Brain microvascular endothelial cell (primary cell): Measurements from ENCODE around the gene CTRL.

ENCODE experiments used
- DNase-seq: peaks from one replicate; pipeline ENCODE4 v3.0.0-alpha.2; 2020
- H3K27ac ChIP-seq: fragments of 250-450 bp; sonication (Bioruptor Pico); 2 replicates; pipeline ENCODE4 v1.5.1; 2020; ENCODE audit warnings: mild to moderate bottlenecking, moderate library complexity
- H3K27me3 ChIP-seq: fragments of 250-450 bp; sonication (Bioruptor Pico); replicated peaks from 2 replicates; pipeline ENCODE4 v1.5.1; 2020; ENCODE audit warnings: mild to moderate bottlenecking
- H3K36me3 ChIP-seq: fragments of 250-450 bp; sonication (Bioruptor Pico); replicated peaks from 2 replicates; pipeline ENCODE4 v1.5.1; 2020; ENCODE audit warnings: mild to moderate bottlenecking
- H3K4me3 ChIP-seq: 2 replicates; pipeline ENCODE4 v1.5.1; 2011; ENCODE audit warnings: low read depth, mild to moderate bottlenecking, control low read depth, low read length, moderate library complexity
- CTCF ChIP-seq: IDR thresholded peaks from 2 replicates; pipeline ENCODE4 v1.5.1; 2011; ENCODE audit warnings: low read depth, mild to moderate bottlenecking, moderate library complexity, low read length, control low read depth, inconsistent platforms; ENCODE audit errors: missing control alignments
- in situ Hi-C: cut with HindIII; loops from 2 replicates; pipeline ENCODE4 v1.10.0; 2017; ENCODE audit warnings: low sequenced_read_pairs, low pct_ligation_motif_present

The CTRL gene

DNA sequence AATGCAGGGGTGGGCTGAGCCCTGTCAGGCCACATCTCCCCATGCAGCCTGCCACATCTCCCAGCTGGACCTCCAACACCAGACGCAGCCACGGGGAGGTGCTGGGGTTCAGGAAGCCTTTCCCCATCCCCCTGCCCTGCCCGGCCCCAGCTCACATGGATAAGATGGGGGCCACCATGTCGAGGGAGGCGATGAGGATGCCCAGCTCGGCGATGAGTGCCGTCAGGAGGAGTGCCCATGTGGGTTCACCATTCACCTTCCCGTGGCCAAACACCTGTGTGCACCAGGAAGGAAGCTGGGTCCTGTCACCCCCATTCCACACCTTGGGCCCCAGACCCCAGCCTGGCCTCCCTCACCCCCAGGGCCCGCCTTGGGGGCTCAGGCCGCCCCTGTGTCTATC, 18.0 kb upstream of the CTRL start:
- Histone ChIP-seq H3K27ac (no peak overlapping the region), H3K4me3 (no peak overlapping the region), H3K27me3 (no peaks in the 10 kb centered on the region), H3K36me3 (peaks cover 94% of the 10 kb centered on the region)
- in situ Hi-C loops, result no loop called here
- no peak for TF ChIP-seq CTCF
- no peak for DNase-seq

DNA sequence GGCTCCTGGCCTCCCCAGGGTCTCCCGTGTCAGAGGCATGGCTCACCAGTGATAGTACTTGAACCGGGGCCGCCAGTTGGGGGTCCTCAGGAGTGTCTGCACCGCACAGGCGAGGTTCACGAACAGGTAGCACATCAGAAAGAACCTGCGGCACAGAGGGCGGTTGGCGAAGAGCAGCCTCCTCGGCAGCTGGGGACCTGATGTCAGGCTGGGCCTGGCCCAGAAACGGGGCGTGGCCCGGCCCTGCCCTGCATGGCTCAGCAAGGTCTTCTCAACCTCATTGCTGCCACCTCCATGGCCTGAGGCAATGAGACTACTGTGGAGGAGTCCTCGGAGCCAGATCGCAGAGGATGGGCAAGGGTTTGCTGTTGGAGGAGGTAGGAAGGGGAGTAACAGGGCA, 16.4 kb upstream of the CTRL start:
- in situ Hi-C loops, result no loop called here
- peaks cover 93% of the 10 kb centered on the region for H3K36me3 ChIP-seq
- DNase-seq, result no peak
- no peaks in the 10 kb centered on the region for H3K27me3 ChIP-seq
- H3K4me3 ChIP-seq, result no peak overlapping the region
- no peak for TF ChIP-seq CTCF
- H3K27ac ChIP-seq, result no peak overlapping the region

DNA sequence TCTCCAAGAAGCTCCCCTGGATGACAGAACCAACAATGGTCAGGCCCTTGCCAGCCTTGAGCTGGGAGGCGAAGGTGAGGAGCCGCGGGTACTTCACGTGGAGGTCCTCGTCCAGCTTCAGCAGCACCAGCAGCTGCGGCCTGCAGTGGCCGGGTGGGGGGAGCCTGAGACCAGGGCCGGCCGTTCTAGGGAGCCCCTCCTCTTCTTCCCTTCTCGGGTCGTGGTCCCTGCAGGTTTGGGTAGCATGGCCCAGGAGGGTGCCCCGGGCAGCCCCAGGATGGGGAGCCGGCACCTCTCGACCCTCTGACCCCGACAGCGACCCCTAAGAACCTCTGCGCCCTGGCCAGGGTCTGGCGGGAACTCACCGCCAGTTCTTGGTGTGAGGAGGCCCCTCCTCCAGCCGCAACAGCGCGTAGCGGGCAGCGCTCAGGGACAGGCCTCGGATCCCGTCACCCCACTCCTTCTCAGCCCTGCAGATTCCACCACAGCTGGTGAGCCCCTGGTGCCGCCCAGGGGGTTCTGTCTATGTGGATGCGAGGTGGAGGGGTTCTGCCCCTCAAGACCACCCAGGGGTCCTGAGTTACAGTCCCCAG, 15.4 kb upstream of the CTRL start:
- H3K4me3 ChIP-seq, result no peak overlapping the region
- DNase-seq, result no peak
- no peak overlapping the region for H3K27ac ChIP-seq
- no peak for TF ChIP-seq CTCF
- peaks cover 93% of the 10 kb centered on the region for H3K36me3 ChIP-seq
- in situ Hi-C loops, result no loop called here
- no peaks in the 10 kb centered on the region for H3K27me3 ChIP-seq

DNA sequence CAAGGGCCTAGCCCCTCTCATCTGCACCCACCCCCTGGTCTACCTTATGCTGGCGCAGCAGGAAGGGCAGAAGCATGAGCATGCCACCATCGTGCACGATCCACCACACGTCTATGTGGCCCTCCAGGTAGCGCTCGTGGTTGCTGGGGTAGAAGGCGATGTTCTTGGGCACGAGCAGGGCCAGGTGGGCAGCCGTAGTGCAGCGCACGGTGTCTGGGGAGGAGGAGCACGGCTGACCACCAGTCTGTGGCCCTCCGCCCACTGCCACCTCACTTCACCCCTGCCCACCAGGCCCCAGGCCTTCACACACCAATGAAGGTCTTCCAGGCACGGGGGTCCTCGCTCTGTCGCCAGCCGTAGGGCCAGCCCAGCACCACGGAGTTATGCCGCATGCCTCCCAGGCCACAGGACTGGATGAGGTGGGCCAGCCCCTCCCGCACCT, 14.5 kb upstream of the CTRL start:
- Histone ChIP-seq H3K36me3 (peaks cover 93% of the 10 kb centered on the region), H3K4me3 (no peak overlapping the region), H3K27ac (no peak overlapping the region), H3K27me3 (no peaks in the 10 kb centered on the region)
- in situ Hi-C loops, result no loop called here
- no peak for DNase-seq
- no peak for TF ChIP-seq CTCF

DNA sequence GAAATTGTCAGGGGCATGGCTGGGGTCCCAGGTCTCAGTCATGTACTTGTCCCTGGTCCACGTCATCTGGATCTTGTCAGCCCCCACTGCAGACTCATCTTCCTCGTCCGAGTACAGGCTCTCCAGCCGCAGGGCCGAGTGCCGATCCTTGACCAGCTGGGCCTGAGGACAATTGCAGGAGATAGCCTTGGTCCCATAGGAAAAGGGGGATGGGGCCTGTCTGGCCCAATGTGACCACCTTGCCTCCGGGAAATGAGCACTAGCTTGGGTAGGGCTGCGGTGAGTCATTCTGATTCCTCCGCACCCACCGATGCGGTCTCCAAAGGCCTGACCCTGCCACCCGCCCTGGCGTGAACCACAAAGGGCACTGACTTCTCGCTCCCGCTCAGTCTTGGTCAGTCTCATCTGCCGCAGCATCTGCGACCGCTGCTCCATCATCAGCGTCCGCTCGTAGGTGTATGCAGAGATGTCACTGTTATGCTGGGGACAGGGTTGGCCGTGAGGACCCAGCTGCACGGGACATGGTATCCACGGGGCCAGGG, 13.8 kb upstream of the CTRL start:
- TF ChIP-seq CTCF, result no peak
- Histone ChIP-seq H3K27me3 (no peaks in the 10 kb centered on the region), H3K36me3 (peaks cover 91% of the 10 kb centered on the region), H3K4me3 (no peak overlapping the region), H3K27ac (no peak overlapping the region)
- no peak for DNase-seq
- in situ Hi-C loops, result no loop called here
